ENCODE measurements around the gene CAMSAP3.

DNA sequence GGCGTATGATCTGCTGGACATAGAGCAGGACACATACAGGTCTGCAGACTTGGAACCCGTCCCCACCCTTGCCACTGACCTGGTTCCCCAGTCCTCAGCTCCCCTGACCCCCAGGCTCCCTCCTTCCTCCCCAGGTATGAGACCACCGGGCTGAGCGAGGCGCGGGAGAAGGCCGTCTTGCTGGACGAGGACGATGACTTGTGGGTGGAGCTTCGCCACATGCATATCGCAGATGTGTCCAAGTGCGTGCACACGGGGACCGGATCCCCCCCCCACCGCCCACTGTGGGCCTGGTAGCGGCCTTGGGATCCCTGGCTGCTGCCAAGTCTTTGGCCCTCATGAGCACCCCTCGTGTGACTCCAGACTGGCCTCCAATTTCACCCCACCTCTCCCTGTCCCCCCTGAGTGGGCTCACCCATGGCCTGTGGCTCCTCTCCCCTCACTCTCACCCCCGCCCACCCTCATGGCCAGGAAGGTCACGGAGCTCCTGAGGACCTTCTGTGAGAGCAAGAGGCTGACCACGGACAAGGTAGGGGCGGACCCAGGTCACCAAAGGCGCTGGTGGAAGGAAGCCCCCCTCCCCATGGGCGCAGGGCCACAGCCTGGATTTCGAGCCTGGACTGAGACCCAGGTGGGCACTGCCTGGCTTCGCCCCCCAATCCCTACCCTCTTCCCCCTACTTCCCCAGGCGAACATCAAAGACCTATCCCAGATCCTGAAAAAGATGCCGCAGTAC, 46.8 kb downstream of the CAMSAP3 start:
- TF ChIP-seq, protein P1, sequence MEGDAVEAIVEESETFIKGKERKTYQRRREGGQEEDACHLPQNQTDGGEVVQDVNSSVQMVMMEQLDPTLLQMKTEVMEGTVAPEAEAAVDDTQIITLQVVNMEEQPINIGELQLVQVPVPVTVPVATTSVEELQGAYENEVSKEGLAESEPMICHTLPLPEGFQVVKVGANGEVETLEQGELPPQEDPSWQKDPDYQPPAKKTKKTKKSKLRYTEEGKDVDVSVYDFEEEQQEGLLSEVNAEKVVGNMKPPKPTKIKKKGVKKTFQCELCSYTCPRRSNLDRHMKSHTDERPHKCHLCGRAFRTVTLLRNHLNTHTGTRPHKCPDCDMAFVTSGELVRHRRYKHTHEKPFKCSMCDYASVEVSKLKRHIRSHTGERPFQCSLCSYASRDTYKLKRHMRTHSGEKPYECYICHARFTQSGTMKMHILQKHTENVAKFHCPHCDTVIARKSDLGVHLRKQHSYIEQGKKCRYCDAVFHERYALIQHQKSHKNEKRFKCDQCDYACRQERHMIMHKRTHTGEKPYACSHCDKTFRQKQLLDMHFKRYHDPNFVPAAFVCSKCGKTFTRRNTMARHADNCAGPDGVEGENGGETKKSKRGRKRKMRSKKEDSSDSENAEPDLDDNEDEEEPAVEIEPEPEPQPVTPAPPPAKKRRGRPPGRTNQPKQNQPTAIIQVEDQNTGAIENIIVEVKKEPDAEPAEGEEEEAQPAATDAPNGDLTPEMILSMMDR (IDR thresholded peaks at IDR 0.05), result no peak
- no peak for TF ChIP-seq POLR2A (IDR thresholded peaks at IDR 0.05)

All from adrenal gland (tissue), 5 donors.